ENCODE results near the gene CLIP1.
A peak's percentile ranks its signal among the peaks of the same experiment; 100 is the strongest.
"Not testable (repeated sequence)": the region's sequence is repeated elsewhere in the genome, so short reads cannot be mapped to it uniquely, and the experiment has no call there.

CLIP1 gene

GRCh38 chr12:122435186-122435585 is 12.7 kb upstream of the CLIP1 start:
- no peak for DNase-seq (ENCODE audit: low read depth)

GRCh38 chr12:122429043-122429442 is 6.6 kb upstream of the CLIP1 start:
- not testable (repeated sequence) for DNase-seq (ENCODE audit: low read depth)

GRCh38 chr12:122427403-122427802 is 4.9 kb upstream of the CLIP1 start:
- DNase-seq (ENCODE audit: low read depth) = no peak

- DNase-seq (ENCODE audit: low read depth) = no peak
These were observed 1.0 kb upstream of the CLIP1 start for GRCh38 chr12:122423258-122424165.

GRCh38 chr12:122422730-122423257 is 325 bp upstream of the CLIP1 start:
- peak; percentile 28 for DNase-seq (ENCODE audit: low read depth)

GRCh38 chr12:122421187-122421820 is 1.2 kb downstream of the CLIP1 start:
- no peak for DNase-seq (ENCODE audit: low read depth)

- DNase-seq (ENCODE audit: low read depth) = no peak
These were observed 1.9 kb downstream of the CLIP1 start for GRCh38 chr12:122420471-122421162.

GRCh38 chr12:122419094-122419493 is 3.4 kb downstream of the CLIP1 start:
- DNase-seq (ENCODE audit: low read depth) = not testable (repeated sequence)

- not testable (repeated sequence) for DNase-seq (ENCODE audit: low read depth)
These were observed 6.8 kb downstream of the CLIP1 start for GRCh38 chr12:122415665-122416064.

GRCh38 chr12:122413516-122414404 is 8.7 kb downstream of the CLIP1 start:
- DNase-seq (ENCODE audit: low read depth) = no peak

GRCh38 chr12:122412851-122413433 is 9.5 kb downstream of the CLIP1 start:
- no peak for DNase-seq (ENCODE audit: low read depth)

- no peak for DNase-seq (ENCODE audit: low read depth)
These were observed 10.9 kb downstream of the CLIP1 start for GRCh38 chr12:122411537-122411936.

GRCh38 chr12:122407208-122407607 is 15.3 kb downstream of the CLIP1 start:
- no peak for DNase-seq (ENCODE audit: low read depth)

GRCh38 chr12:122406701-122407164 is 15.7 kb downstream of the CLIP1 start:
- no peak for DNase-seq (ENCODE audit: low read depth)

GRCh38 chr12:122403831-122404230 is 18.6 kb downstream of the CLIP1 start:
- no peak for DNase-seq (ENCODE audit: low read depth)

GRCh38 chr12:122403115-122403770 is 19.2 kb downstream of the CLIP1 start:
- no peak for DNase-seq (ENCODE audit: low read depth)

GRCh38 chr12:122402264-122402663 is 20.2 kb downstream of the CLIP1 start:
- no peak for DNase-seq (ENCODE audit: low read depth)

- peak; percentile 17 for DNase-seq (ENCODE audit: low read depth)
These were observed 22.7 kb downstream of the CLIP1 start for GRCh38 chr12:122399592-122400373.

- no peak for DNase-seq (ENCODE audit: low read depth)
These were observed 23.2 kb downstream of the CLIP1 start for GRCh38 chr12:122399254-122399591.

GRCh38 chr12:122397981-122398380 is 24.5 kb downstream of the CLIP1 start:
- DNase-seq (ENCODE audit: low read depth) = not testable (repeated sequence)

Measured in activated T-helper 9 cell treated with anti-CD3 and anti-CD28 coated beads, Interleukin-2, amount 50 U/mL, for 16 hours (primary cell).